Measurements from ENCODE around the gene RPSA.
"Not testable (repeated sequence)": the region's sequence is repeated elsewhere in the genome, so short reads cannot be mapped to it uniquely, and the experiment has no call there.

Gene RPSA

DNA sequence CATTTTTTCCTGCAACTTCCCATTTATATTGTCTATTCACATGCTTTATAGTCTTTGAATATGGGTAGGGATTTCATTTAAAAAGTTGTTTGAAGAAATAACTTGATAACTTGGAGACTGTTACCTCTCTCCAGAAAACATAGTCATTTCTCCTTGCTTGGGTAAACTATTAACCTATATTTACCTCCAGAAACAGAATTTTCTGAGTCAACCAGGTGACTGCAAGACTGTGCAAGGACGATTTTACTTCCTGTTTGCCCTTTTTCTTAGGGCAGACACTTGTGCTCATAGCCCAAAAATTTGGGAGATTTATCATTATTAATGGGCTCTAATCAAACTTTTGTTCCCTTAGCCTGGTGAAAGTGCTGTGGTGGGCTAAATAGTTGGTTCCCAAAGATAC, 46.6 kb downstream of the RPSA start:
- DNase-seq: no peak

GRCh38 chr3:39453872-39454271, 47.4 kb downstream of the RPSA start:
- not testable (repeated sequence) for DNase-seq

DNA sequence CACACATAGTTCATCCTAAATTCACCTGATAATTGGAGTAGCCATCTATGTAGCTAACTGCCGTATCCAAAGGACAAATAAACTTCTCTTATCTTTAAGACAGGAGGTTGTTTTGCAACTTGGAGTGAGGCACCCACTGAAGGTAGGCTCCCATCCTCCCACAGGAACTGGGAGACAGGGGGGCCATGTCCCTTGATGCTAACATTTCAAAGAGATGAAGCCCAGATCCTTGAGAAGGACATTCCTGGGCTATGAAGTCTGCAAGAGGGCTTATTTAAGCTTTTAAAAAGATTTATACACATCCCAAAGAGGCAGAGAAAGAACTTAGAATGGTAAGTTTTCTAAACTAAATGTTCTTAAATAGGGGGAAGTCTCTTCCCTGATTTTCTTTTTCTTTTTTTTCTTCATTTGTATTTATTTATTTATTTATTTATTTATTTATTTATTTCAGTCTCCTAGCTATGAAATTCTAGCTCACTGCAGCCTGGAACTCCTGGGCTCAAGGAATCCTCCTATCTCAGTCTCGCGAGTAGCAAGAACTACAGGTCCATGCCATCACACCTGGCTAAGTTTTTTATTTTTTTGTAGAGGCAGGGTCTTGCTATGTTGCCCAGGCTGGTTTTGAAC, 48.2 kb downstream of the RPSA start:
- DNase-seq: no peak

DNA sequence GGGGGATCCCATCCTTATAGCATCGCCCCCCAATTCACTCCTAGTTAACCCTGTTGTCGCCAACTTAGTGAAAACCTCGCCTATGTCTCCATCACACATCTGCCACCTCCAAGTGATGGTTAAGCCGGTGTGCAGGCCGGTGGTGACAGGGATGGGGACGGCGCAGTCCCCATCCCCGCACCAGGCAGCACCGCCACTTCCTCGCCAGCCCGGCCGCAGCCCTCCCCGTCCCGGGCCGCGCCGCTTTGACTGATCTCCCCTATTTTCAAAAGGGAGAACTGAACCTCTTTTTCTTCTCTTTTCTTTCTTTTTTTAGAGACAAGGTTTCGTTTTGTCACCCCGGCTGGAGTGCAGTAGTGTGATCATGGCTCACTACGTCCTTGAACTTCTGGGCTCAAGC, 49.6 kb downstream of the RPSA start:
- no peak for DNase-seq

GRCh38 chr3:39457361-39457760, 50.8 kb downstream of the RPSA start:
- no peak for DNase-seq

GRCh38 chr3:39458579-39458978, 52.1 kb downstream of the RPSA start:
- DNase-seq: not testable (repeated sequence)

- DNase-seq: no peak
These were observed 54.2 kb downstream of the RPSA start for GRCh38 chr3:39460677-39461076.

Measured in right kidney (tissue), 1 donor.